ENCODE results near the gene MAPK8IP1.
A peak's percentile ranks its signal among the peaks of the same experiment; 100 is the strongest.

The MAPK8IP1 gene

GRCh38 chr11:45901626-45902025 lies 16.2 kb downstream of the MAPK8IP1 start (continued):
- TF ChIP-seq, protein P1, sequence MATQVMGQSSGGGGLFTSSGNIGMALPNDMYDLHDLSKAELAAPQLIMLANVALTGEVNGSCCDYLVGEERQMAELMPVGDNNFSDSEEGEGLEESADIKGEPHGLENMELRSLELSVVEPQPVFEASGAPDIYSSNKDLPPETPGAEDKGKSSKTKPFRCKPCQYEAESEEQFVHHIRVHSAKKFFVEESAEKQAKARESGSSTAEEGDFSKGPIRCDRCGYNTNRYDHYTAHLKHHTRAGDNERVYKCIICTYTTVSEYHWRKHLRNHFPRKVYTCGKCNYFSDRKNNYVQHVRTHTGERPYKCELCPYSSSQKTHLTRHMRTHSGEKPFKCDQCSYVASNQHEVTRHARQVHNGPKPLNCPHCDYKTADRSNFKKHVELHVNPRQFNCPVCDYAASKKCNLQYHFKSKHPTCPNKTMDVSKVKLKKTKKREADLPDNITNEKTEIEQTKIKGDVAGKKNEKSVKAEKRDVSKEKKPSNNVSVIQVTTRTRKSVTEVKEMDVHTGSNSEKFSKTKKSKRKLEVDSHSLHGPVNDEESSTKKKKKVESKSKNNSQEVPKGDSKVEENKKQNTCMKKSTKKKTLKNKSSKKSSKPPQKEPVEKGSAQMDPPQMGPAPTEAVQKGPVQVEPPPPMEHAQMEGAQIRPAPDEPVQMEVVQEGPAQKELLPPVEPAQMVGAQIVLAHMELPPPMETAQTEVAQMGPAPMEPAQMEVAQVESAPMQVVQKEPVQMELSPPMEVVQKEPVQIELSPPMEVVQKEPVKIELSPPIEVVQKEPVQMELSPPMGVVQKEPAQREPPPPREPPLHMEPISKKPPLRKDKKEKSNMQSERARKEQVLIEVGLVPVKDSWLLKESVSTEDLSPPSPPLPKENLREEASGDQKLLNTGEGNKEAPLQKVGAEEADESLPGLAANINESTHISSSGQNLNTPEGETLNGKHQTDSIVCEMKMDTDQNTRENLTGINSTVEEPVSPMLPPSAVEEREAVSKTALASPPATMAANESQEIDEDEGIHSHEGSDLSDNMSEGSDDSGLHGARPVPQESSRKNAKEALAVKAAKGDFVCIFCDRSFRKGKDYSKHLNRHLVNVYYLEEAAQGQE (tag by site-specific recombination; IDR thresholded peaks at IDR 0.05) = no peak
- TF ChIP-seq ZNF501 (tag by site-specific recombination; IDR thresholded peaks at IDR 0.05) = no peak
- no peak for TF ChIP-seq ZNF433 (tag by site-specific recombination; IDR thresholded peaks at IDR 0.05; ENCODE audit: low read depth)
- TF ChIP-seq, protein P2, sequence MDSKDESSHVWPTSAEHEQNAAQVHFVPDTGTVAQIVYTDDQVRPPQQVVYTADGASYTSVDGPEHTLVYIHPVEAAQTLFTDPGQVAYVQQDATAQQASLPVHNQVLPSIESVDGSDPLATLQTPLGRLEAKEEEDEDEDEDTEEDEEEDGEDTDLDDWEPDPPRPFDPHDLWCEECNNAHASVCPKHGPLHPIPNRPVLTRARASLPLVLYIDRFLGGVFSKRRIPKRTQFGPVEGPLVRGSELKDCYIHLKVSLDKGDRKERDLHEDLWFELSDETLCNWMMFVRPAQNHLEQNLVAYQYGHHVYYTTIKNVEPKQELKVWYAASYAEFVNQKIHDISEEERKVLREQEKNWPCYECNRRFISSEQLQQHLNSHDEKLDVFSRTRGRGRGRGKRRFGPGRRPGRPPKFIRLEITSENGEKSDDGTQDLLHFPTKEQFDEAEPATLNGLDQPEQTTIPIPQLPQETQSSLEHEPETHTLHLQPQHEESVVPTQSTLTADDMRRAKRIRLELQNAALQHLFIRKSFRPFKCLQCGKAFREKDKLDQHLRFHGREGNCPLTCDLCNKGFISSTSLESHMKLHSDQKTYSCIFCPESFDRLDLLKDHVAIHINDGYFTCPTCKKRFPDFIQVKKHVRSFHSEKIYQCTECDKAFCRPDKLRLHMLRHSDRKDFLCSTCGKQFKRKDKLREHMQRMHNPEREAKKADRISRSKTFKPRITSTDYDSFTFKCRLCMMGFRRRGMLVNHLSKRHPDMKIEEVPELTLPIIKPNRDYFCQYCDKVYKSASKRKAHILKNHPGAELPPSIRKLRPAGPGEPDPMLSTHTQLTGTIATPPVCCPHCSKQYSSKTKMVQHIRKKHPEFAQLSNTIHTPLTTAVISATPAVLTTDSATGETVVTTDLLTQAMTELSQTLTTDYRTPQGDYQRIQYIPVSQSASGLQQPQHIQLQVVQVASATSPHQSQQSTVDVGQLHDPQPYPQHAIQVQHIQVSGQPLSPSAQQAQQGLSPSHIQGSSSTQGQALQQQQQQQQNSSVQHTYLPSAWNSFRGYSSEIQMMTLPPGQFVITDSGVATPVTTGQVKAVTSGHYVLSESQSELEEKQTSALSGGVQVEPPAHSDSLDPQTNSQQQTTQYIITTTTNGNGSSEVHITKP (tag by site-specific recombination; IDR thresholded peaks at IDR 0.05) = no peak
- TF ChIP-seq ZNF184 (tag by site-specific recombination; IDR thresholded peaks at IDR 0.05) = no peak
- no peak for TF ChIP-seq GLI4 (tag by site-specific recombination; IDR thresholded peaks at IDR 0.05)
- no peak for TF ChIP-seq ZNF610 (tag by site-specific recombination; IDR thresholded peaks at IDR 0.05; ENCODE audit: borderline replicate concordance)
- no peak for TF ChIP-seq ZNF785 (tag by site-specific recombination; IDR thresholded peaks at IDR 0.05)
- TF ChIP-seq ZSCAN5A (tag by site-specific recombination; IDR thresholded peaks at IDR 0.05) = no peak

DNA sequence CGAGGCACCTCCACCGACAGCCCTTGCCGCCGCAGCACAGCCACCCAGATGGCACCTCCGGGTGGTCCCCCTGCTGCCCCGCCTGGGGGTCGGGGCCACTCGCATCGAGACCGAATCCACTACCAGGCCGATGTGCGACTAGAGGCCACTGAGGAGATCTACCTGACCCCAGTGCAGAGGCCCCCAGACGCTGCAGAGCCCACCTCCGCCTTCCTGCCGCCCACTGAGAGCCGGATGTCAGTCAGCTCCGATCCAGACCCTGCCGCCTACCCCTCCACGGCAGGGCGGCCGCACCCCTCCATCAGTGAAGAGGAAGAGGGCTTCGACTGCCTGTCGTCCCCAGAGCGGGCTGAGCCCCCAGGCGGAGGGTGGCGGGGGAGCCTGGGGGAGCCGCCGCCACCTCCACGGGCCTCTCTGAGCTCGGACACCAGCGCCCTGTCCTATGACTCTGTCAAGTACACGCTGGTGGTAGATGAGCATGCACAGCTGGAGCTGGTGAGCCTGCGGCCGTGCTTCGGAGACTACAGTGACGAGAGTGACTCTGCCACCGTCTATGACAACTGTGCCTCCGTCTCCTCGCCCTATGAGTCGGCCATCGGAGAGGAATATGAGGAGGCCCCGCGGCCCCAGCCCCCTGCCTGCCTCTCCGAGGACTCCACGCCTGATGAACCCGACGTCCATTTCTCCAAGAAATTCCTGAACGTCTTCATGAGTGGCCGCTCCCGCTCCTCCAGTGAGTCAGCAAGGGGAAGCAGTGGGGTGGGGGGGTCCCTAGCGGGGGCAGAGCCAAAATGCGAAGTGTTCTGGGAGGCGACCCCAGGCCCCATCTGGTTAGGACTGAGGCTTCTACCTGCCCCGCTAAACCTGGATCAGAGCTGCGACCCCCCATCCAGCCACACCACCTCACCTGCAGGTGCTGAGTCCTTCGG lies 17.3 kb downstream of the MAPK8IP1 start:
- Histone ChIP-seq H3K27ac (ENCODE audit: extremely low read depth, low read depth, low read length) (no peak overlapping the region), H3K4me1 (ENCODE audit: control insufficient read depth, insufficient read depth, low read length) (peaks cover 4% of the 10 kb centered on the region; the same call in 1 of the 2 replicates), H3K9me3 (ENCODE audit: control insufficient read depth, insufficient read depth, low read depth, low read length) (no peaks in the 10 kb centered on the region), H3K36me3 (ENCODE audit: control insufficient read depth in 2 of 2, insufficient read depth in 1 of 2, low read length in 2 of 2) (peaks cover 0 to 29% of the 10 kb centered on the region in 2 experiments; a peak in 1 of 3 replicates), H3K4me3 (ENCODE audit: low read depth, low read length) (no peak overlapping the region)
- POLR2A ChIA-PET = no interaction called here
- no peak for TF ChIP-seq MZF1 (tag by site-specific recombination; IDR thresholded peaks at IDR 0.05; ENCODE audit: borderline replicate concordance)
- peak; percentile 35; the same call in 1 of the 2 replicates for TF ChIP-seq GLIS2 (tag by site-specific recombination; IDR thresholded peaks at IDR 0.05)
- CTCF ChIA-PET = no interaction called here

GRCh38 chr11:45904309-45904915 lies 19.0 kb downstream of the MAPK8IP1 start:
- H3K27ac ChIP-seq (ENCODE audit: extremely low read depth, low read depth, low read length) = no peak overlapping the region
- H3K9me3 ChIP-seq (ENCODE audit: control insufficient read depth, insufficient read depth, low read depth, low read length) = no peaks in the 10 kb centered on the region
- TF ChIP-seq SCRT2 (tag by site-specific recombination; IDR thresholded peaks at IDR 0.05) (peak; percentile 41; the same call in 1 of the 2 replicates), ZNF26 (tag by site-specific recombination; IDR thresholded peaks at IDR 0.05) (no peak)
- POLR2A ChIA-PET = no interaction called here
- H3K4me1 ChIP-seq (ENCODE audit: control insufficient read depth, insufficient read depth, low read length) = no peaks in the 10 kb centered on the region
- H3K4me3 ChIP-seq (ENCODE audit: low read depth, low read length) = no peak overlapping the region
- H3K36me3 ChIP-seq (ENCODE audit: control insufficient read depth in 2 of 2, insufficient read depth in 1 of 2, low read length in 2 of 2) = peaks cover 0 to 34% of the 10 kb centered on the region in 2 experiments; a peak in 1 of 3 replicates
- CTCF ChIA-PET = no interaction called here

All from HEK293 (cell line).